Lower lobe of right lung (tissue), 2 donors: ENCODE data around the gene PAK1. TPM values are rescaled to one million over a fixed set of nuclear protein-coding genes. Genes with fewer than 3 reads are reported as not detected.

Source experiments
- ATAC-seq, 2 donors: fragments of 200-7000 bp; cut with Tn5 transposase; one replicate each; pipeline ENCODE4 v1.9.1; 2020 to 2022; ENCODE audit warnings: mild to moderate bottlenecking in 2 of 2, moderate library complexity in 2 of 2
- DNase-seq: peaks from one replicate; pipeline ENCODE4 v3.0.0-alpha.2; 2020
- H3K27ac ChIP-seq: fragments of 200-600 bp; one replicate; pipeline ENCODE4 v1.8.0; 2022
- H3K27me3 ChIP-seq: fragments of 200-600 bp; one replicate; pipeline ENCODE4 v1.8.0; 2022; ENCODE audit warnings: low read depth
- H3K36me3 ChIP-seq: fragments of 200-600 bp; one replicate; pipeline ENCODE4 v1.8.0; 2022; ENCODE audit warnings: mild to moderate bottlenecking
- H3K4me1 ChIP-seq: fragments of 200-600 bp; one replicate; pipeline ENCODE4 v1.8.0; 2022
- H3K4me3 ChIP-seq: fragments of 200-600 bp; one replicate; pipeline ENCODE4 v1.8.0; 2022; ENCODE audit warnings: mild to moderate bottlenecking
- H3K9me3 ChIP-seq: fragments of 200-600 bp; one replicate; pipeline ENCODE4 v1.8.0; 2022
- CTCF ChIP-seq: fragments of 200-600 bp; IDR thresholded peaks from one replicate; pipeline ENCODE4 v1.8.0; 2022; ENCODE audit warnings: antibody characterized with exemption, mild to moderate bottlenecking
- intact Hi-C: fragments of 100-400 bp; cut with DNase I; formaldehyde crosslinking; loops from one replicate; pipeline ENCODE4 v1.11.0; 2022
- total RNA-seq: library from RNA; stranded (reverse); fragmentation: NEBNext Ultra II Directional; extraction: Animal tissue kit (Norgen Biotek cat#: 25700); gene quantifications from one replicate; pipeline ENCODE4 v1.2.1, GENCODE V29; 2021
- donor health status: DM: no; HTN: yes; CAD: no; lungs with severe emphysema.

The PAK1 gene
- total RNA-seq, 1 donor from 2014 or later, result 40.6 TPM

GRCh38 chr11:77283101-77283500 lies 190.8 kb downstream of the PAK1 start:
- DNase-seq (no peak), ATAC-seq (no peak)
- no peaks in the 10 kb centered on the region for H3K4me1 ChIP-seq
- intact Hi-C loops, result no loop called here
- H3K27ac ChIP-seq, result no peak overlapping the region
- H3K27me3 ChIP-seq, result no peaks in the 10 kb centered on the region
- H3K36me3 ChIP-seq, result no peaks in the 10 kb centered on the region
- no peak for TF ChIP-seq CTCF
- H3K9me3 ChIP-seq, result no peaks in the 10 kb centered on the region
- no peak overlapping the region for H3K4me3 ChIP-seq

GRCh38 chr11:77278595-77279506 lies 195.0 kb downstream of the PAK1 start:
- H3K27me3 ChIP-seq, result no peaks in the 10 kb centered on the region
- ATAC-seq (no peak), DNase-seq (no peak)
- H3K27ac ChIP-seq, result no peak overlapping the region
- no peak overlapping the region for H3K4me3 ChIP-seq
- TF ChIP-seq CTCF, result no peak
- H3K9me3 ChIP-seq, result no peaks in the 10 kb centered on the region
- H3K36me3 ChIP-seq, result no peaks in the 10 kb centered on the region
- H3K4me1 ChIP-seq, result no peaks in the 10 kb centered on the region
- intact Hi-C loops, result no loop called here

- DNase-seq, result no peak
- no peak overlapping the region for H3K27ac ChIP-seq
- H3K4me1 ChIP-seq, result no peaks in the 10 kb centered on the region
- H3K4me3 ChIP-seq, result no peak overlapping the region
- no peak for ATAC-seq
- intact Hi-C loops, result no loop called here
- H3K36me3 ChIP-seq, result no peaks in the 10 kb centered on the region
- H3K9me3 ChIP-seq, result no peaks in the 10 kb centered on the region
- TF ChIP-seq CTCF, result no peak
- no peaks in the 10 kb centered on the region for H3K27me3 ChIP-seq
Measured at GRCh38 chr11:77276271-77276670, 197.6 kb downstream of the PAK1 start.

Other genes starting within 250 kb of the PAK1 start
- gene GDPD4, start 172.4 kb downstream of the PAK1 start, total RNA-seq, result not detected
- 0.18 TPM for gene AQP11, start 115.9 kb upstream of the PAK1 start, total RNA-seq
- 72.6 TPM for gene CLNS1A, start 163.7 kb upstream of the PAK1 start, total RNA-seq